DOHH2 (cell line): Measurements from ENCODE around the gene SH3GL3.

Source experiments
- H3F3A ChIP-seq: fragments of 200-600 bp; sonication (generic), shearing (Covaris generic); 2 replicates; pipeline ENCODE4 v1.6.0; 2016; ENCODE audit warnings: antibody characterized with exemption, mild to moderate bottlenecking; ENCODE audit not compliant: control insufficient read depth, insufficient read depth
- H3K27ac ChIP-seq: fragments of 200-600 bp; sonication (generic); 2 replicates; pipeline ENCODE4 v1.5.1; 2014; ENCODE audit warnings: low read depth, mild to moderate bottlenecking, low read length, moderate library complexity
- H3K27me3 ChIP-seq: fragments of 200-600 bp; sonication (generic); 2 replicates; pipeline ENCODE4 v1.6.1; 2014; ENCODE audit warnings: mild to moderate bottlenecking, low read length, mixed read lengths; ENCODE audit not compliant: control insufficient read depth
- H3K36me3 ChIP-seq: fragments of 200-600 bp; sonication (generic); 2 replicates; pipeline ENCODE4 v1.6.1; 2014; ENCODE audit warnings: mild to moderate bottlenecking, low read length, moderate library complexity, mixed read lengths; ENCODE audit not compliant: control insufficient read depth
- H3K4me1 ChIP-seq: fragments of 200-600 bp; sonication (generic); 2 replicates; pipeline ENCODE4 v1.6.1; 2014; ENCODE audit warnings: mild to moderate bottlenecking, low read length, mixed read lengths; ENCODE audit not compliant: control insufficient read depth
- H3K4me2 ChIP-seq: fragments of 200-600 bp; sonication (generic); 2 replicates; pipeline ENCODE4 v1.6.0; 2014; ENCODE audit warnings: mild to moderate bottlenecking, low read length, moderate library complexity
- H3K4me3 ChIP-seq: fragments of 200-600 bp; sonication (generic); 2 replicates; pipeline ENCODE4 v1.5.1; 2014; ENCODE audit warnings: mild to moderate bottlenecking, low read length, mixed read lengths
- H3K79me2 ChIP-seq: fragments of 200-600 bp; sonication (generic); 2 replicates; pipeline ENCODE4 v1.6.1; 2014; ENCODE audit warnings: mild to moderate bottlenecking, low read length, mixed read lengths; ENCODE audit not compliant: control insufficient read depth
- H3K9me2 ChIP-seq: fragments of 200-600 bp; sonication (generic); replicated peaks from 2 replicates; pipeline ENCODE4 v1.6.1; 2014; ENCODE audit warnings: mild to moderate bottlenecking, low read length, mixed read lengths; ENCODE audit not compliant: control insufficient read depth
- H3K9me3 ChIP-seq: fragments of 200-600 bp; sonication (generic); 2 replicates; pipeline ENCODE4 v1.6.1; 2014; ENCODE audit warnings: antibody characterized with exemption, low read length, mixed read lengths; ENCODE audit not compliant: control insufficient read depth, insufficient read depth
- H4K20me1 ChIP-seq: fragments of 200-600 bp; sonication (generic); 2 replicates; pipeline ENCODE4 v1.6.0; 2014; ENCODE audit warnings: low read depth, mild to moderate bottlenecking, antibody characterized with exemption, low read length, moderate library complexity; ENCODE audit not compliant: control insufficient read depth, insufficient read depth
- CTCF ChIP-seq: fragments of 200-600 bp; sonication (generic); IDR thresholded peaks from one replicate; pipeline ENCODE4 v1.5.1; 2014; ENCODE audit warnings: antibody characterized with exemption, mild to moderate bottlenecking, low read depth, low read length; ENCODE audit not compliant: poor library complexity, severe bottlenecking
- EZH2phosphoT487 ChIP-seq: fragments of 200-600 bp; sonication (generic); IDR thresholded peaks from 2 replicates; pipeline ENCODE4 v1.6.1; 2017; ENCODE audit warnings: borderline replicate concordance, mild to moderate bottlenecking, antibody characterized with exemption, low read length, moderate library complexity, mixed read lengths

The SH3GL3 gene

GRCh38 chr15:83422541-83422940, 24.6 kb upstream of the SH3GL3 start:
- Histone ChIP-seq H3K9me3 (no peaks in the 10 kb centered on the region), H3K4me3 (no peak overlapping the region), H3K9me2 (no peaks in the 10 kb centered on the region), H3K4me1 (no peaks in the 10 kb centered on the region), H3K79me2 (no peaks in the 10 kb centered on the region), H3K4me2 (no peak overlapping the region), H3K27me3 (no peaks in the 10 kb centered on the region), H4K20me1 (no peaks in the 10 kb centered on the region), H3F3A (no peaks in the 10 kb centered on the region), H3K36me3 (no peaks in the 10 kb centered on the region), H3K27ac (no peak overlapping the region)
- no peak for TF ChIP-seq EZH2phosphoT487
- no peak for TF ChIP-seq CTCF

- Histone ChIP-seq H4K20me1 (no peaks in the 10 kb centered on the region), H3F3A (no peaks in the 10 kb centered on the region), H3K36me3 (no peaks in the 10 kb centered on the region), H3K9me3 (no peaks in the 10 kb centered on the region), H3K27ac (no peak overlapping the region), H3K27me3 (no peaks in the 10 kb centered on the region), H3K4me3 (no peak overlapping the region), H3K9me2 (no peaks in the 10 kb centered on the region), H3K4me2 (no peak overlapping the region), H3K4me1 (no peaks in the 10 kb centered on the region), H3K79me2 (no peaks in the 10 kb centered on the region)
- TF ChIP-seq EZH2phosphoT487: no peak
- TF ChIP-seq CTCF: no peak
Measured at GRCh38 chr15:83424101-83424500, 23.0 kb upstream of the SH3GL3 start.

- Histone ChIP-seq H3F3A (no peaks in the 10 kb centered on the region), H3K27me3 (peaks cover 6% of the 10 kb centered on the region), H3K27ac (no peak overlapping the region), H3K4me3 (no peak overlapping the region), H3K36me3 (no peaks in the 10 kb centered on the region), H3K4me2 (no peak overlapping the region), H3K9me3 (no peaks in the 10 kb centered on the region), H4K20me1 (no peaks in the 10 kb centered on the region), H3K79me2 (no peaks in the 10 kb centered on the region), H3K9me2 (no peaks in the 10 kb centered on the region), H3K4me1 (no peaks in the 10 kb centered on the region)
- TF ChIP-seq CTCF (no peak), EZH2phosphoT487 (no peak)
Measured at GRCh38 chr15:83430441-83430840, 16.7 kb upstream of the SH3GL3 start.

GRCh38 chr15:83431521-83431920, 15.6 kb upstream of the SH3GL3 start:
- no peaks in the 10 kb centered on the region for H3K9me3 ChIP-seq
- no peak overlapping the region for H3K27ac ChIP-seq
- H3F3A ChIP-seq: no peaks in the 10 kb centered on the region
- H4K20me1 ChIP-seq: no peaks in the 10 kb centered on the region
- no peak overlapping the region for H3K4me3 ChIP-seq
- peaks cover 6% of the 10 kb centered on the region for H3K27me3 ChIP-seq
- no peaks in the 10 kb centered on the region for H3K9me2 ChIP-seq
- H3K79me2 ChIP-seq: no peaks in the 10 kb centered on the region
- H3K4me1 ChIP-seq: no peaks in the 10 kb centered on the region
- TF ChIP-seq EZH2phosphoT487 (no peak), CTCF (no peak)
- H3K4me2 ChIP-seq: no peak overlapping the region
- H3K36me3 ChIP-seq: no peaks in the 10 kb centered on the region
